Spinal cord (tissue), 10 donors: Measurements from ENCODE around the gene STRA8. TPM values are rescaled to one million over a fixed set of nuclear protein-coding genes. Genes with fewer than 3 reads are reported as not detected.

Experiments used
- DNase-seq, 6 donors: peaks; one replicate each; pipeline versions ENCODE4 v3.0.0 to v3.0.0-alpha.2; 2013 to 2015; ENCODE audit warnings: low spot score in 6 of 6, low read depth in 4 of 6
- H3K27ac ChIP-seq: one replicate; pipeline ENCODE4 v1.5.1; 2013; ENCODE audit warnings: low read depth, low read length, control low read depth
- H3K27me3 ChIP-seq: one replicate; pipeline ENCODE4 v1.6.1; 2013; ENCODE audit warnings: low read length; ENCODE audit not compliant: control insufficient read depth, insufficient read depth
- H3K36me3 ChIP-seq: one replicate; pipeline ENCODE4 v1.6.1; 2013; ENCODE audit warnings: low read length; ENCODE audit not compliant: control insufficient read depth, insufficient read depth
- H3K4me1 ChIP-seq: one replicate; pipeline ENCODE4 v1.6.1; 2013; ENCODE audit warnings: low read length; ENCODE audit not compliant: control insufficient read depth, insufficient read depth
- H3K4me3 ChIP-seq: one replicate; pipeline ENCODE4 v1.5.1; 2013; ENCODE audit warnings: low read depth, low read length, control low read depth
- H3K9me3 ChIP-seq: one replicate; pipeline ENCODE4 v1.6.1; 2013; ENCODE audit warnings: low read length; ENCODE audit not compliant: control insufficient read depth, insufficient read depth
- WGBS: methylation state at CpG from one replicate; pipeline ENCODE4 v1.1.5; 2013; ENCODE audit warnings: missing lambda C conversion rate; ENCODE audit not compliant: insufficient coverage; 5-methylcytosine and 5-hydroxymethylcytosine counted together
- polyA plus RNA-seq, 2 donors: library from polyadenylated mRNA; unstranded; fragments of 120-200 nt; gene quantifications; one replicate each; pipeline ENCODE4 v1.2.1, GENCODE V29; 2013; ENCODE audit not compliant: insufficient read length in 2 of 2
- total RNA-seq, 2 donors: library from RNA; depleted of rRNA in 1 of 2; stranded (reverse); fragments of 120-200 nt in 1 of 2; fragments of >200 nt in 1 of 2; gene quantifications; one replicate each; pipeline versions ENCODE4 v1.2.3 to v1.2.4, GENCODE V29; 2013 to 2014
- donor health status: healthy.

Gene STRA8
- total and polyA plus RNA-seq, 4 donors, result not detected

DNA sequence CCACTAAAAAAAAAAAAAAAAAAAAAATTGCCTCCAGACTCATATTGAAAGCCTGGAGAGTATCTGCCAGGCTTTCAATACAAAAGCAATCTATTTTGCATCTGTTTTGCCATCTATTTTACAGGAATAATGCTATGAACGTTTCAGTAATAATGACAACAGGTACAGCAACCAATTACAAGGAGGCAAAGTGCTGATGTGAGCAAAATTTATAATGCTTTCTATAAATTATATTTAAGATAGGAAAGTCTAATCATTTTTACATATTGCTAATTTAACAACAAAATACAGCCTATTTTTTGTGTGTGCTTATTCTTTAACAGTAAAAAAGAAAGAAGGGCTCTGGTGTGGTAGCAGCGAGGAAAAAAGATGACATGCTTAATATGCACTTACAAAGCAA is 32.3 kb upstream of the STRA8 start:
- peaks cover 43% of the 10 kb centered on the region for H3K36me3 ChIP-seq

DNA sequence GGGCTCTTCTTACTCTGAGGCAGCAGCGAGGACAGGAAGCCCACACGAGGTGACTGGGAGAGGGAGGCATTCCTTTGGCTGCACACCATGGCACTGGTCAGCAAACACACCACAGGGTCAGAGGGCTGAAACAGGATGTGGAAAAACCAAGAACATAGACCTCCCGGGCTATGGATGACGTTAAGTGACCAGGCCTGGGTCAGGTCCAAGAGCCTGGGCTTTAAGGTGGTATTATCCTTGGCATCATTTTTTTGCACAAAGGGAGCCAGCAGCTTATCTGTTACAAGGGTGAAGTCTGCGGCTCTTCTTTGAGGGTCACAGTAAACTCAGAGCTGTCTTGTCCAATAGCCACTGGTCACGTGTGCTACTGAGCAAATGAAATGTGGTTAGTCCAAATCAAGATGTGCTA is 29.3 kb upstream of the STRA8 start:
- DNase-seq, result no peak
- no peak overlapping the region for H3K4me3 ChIP-seq
- peaks cover 21% of the 10 kb centered on the region for H3K36me3 ChIP-seq
- H3K9me3 ChIP-seq, result no peaks in the 10 kb centered on the region
- 85% methylated on average over 5 of the region's 6 CpGs for WGBS
- no peaks in the 10 kb centered on the region for H3K27me3 ChIP-seq
- H3K27ac ChIP-seq, result no peak overlapping the region
- peaks cover 3% of the 10 kb centered on the region for H3K4me1 ChIP-seq

More for the DNA sequence above, 32.3 kb upstream of the STRA8 start:
- no peak for DNase-seq
- Histone ChIP-seq H3K4me1 (peaks cover 3% of the 10 kb centered on the region), H3K4me3 (no peak overlapping the region), H3K27ac (no peak overlapping the region), H3K9me3 (no peaks in the 10 kb centered on the region), H3K27me3 (no peaks in the 10 kb centered on the region)
- WGBS, result no CpG with 5 or more reads among the region's 2 CpGs

- WGBS, result 93% methylated on average over 3 of the region's 5 CpGs
- peaks cover 19% of the 10 kb centered on the region for H3K36me3 ChIP-seq
- DNase-seq, result no peak
These were observed 28.8 kb upstream of the STRA8 start for GRCh38 chr7:135204876-135205275.

GRCh38 chr7:135205850-135206249 is 27.8 kb upstream of the STRA8 start:
- no peak overlapping the region for H3K4me3 ChIP-seq
- peaks cover 19% of the 10 kb centered on the region for H3K36me3 ChIP-seq
- 88% methylated on average over 4 of the region's 8 CpGs for WGBS
- no peak overlapping the region for H3K27ac ChIP-seq
- H3K27me3 ChIP-seq, result no peaks in the 10 kb centered on the region
- H3K9me3 ChIP-seq, result no peaks in the 10 kb centered on the region
- H3K4me1 ChIP-seq, result peaks cover 10% of the 10 kb centered on the region
- no peak for DNase-seq

More at GRCh38 chr7:135204876-135205275, 28.8 kb upstream of the STRA8 start:
- H3K27me3 ChIP-seq, result no peaks in the 10 kb centered on the region
- no peak overlapping the region for H3K27ac ChIP-seq
- H3K9me3 ChIP-seq, result no peaks in the 10 kb centered on the region
- H3K4me1 ChIP-seq, result peaks cover 4% of the 10 kb centered on the region
- H3K4me3 ChIP-seq, result no peak overlapping the region

- DNase-seq, result no peak
- whole genome bisulfite sequencing, result 88% methylated on average over 6 of the region's 7 CpGs
- Histone ChIP-seq H3K4me1 (peaks cover 10% of the 10 kb centered on the region), H3K27ac (no peak overlapping the region), H3K36me3 (peaks cover 19% of the 10 kb centered on the region), H3K4me3 (no peak overlapping the region), H3K27me3 (no peaks in the 10 kb centered on the region), H3K9me3 (no peaks in the 10 kb centered on the region)
These were observed 26.7 kb upstream of the STRA8 start for GRCh38 chr7:135206941-135207391.

- H3K4me3 ChIP-seq, result no peak overlapping the region
- 82% methylated on average over 6 of the region's 8 CpGs for WGBS
These were observed 26.1 kb upstream of the STRA8 start for GRCh38 chr7:135207406-135208101.

GRCh38 chr7:135208102-135208793 is 25.4 kb upstream of the STRA8 start:
- no peak for DNase-seq
- Histone ChIP-seq H3K4me1 (peaks cover 7% of the 10 kb centered on the region), H3K27ac (no peak overlapping the region), H3K9me3 (no peaks in the 10 kb centered on the region), H3K4me3 (no peak overlapping the region), H3K36me3 (peaks cover 15% of the 10 kb centered on the region), H3K27me3 (no peaks in the 10 kb centered on the region)
- 56% methylated on average over 6 of the region's 6 CpGs for WGBS

More at GRCh38 chr7:135207406-135208101, 26.1 kb upstream of the STRA8 start:
- H3K36me3 ChIP-seq, result peaks cover 19% of the 10 kb centered on the region
- peaks cover 10% of the 10 kb centered on the region for H3K4me1 ChIP-seq
- H3K27ac ChIP-seq, result no peak overlapping the region
- H3K9me3 ChIP-seq, result no peaks in the 10 kb centered on the region
- H3K27me3 ChIP-seq, result no peaks in the 10 kb centered on the region
- no peak for DNase-seq

DNA sequence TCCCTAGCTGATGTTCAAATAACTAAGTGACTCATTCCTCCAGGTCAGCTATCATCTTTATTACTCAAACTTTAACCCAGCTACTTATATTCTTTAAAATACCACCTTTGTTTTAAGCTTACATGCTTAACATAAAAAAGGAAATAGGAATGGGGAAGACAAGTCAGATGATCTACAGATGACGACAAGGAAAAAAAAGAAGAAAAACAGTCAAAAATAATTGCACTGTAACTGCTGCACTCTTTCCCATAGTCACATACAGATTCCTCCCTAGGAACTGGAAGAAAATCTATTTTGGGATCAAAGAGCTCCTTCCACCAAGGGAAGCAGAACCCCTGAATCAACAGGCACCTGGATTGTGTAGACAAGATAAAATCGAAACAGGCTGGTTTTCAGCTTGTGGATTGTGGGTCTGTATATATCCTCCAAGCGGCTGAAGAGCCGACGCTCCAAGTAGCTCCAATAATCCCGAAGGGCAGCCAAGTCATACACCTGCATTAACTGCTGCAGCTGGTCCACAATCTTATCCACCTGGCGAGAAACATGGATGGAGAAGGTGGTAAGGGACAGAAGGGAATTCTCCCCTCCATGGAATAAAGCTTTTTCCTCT is 24.3 kb upstream of the STRA8 start:
- Histone ChIP-seq H3K9me3 (no peaks in the 10 kb centered on the region), H3K27me3 (no peaks in the 10 kb centered on the region), H3K4me3 (no peak overlapping the region), H3K36me3 (peaks cover 9% of the 10 kb centered on the region), H3K4me1 (peaks cover 7% of the 10 kb centered on the region), H3K27ac (no peak overlapping the region)
- no peak for DNase-seq
- WGBS, result 100% methylated on average over 1 of the region's 7 CpGs

DNA sequence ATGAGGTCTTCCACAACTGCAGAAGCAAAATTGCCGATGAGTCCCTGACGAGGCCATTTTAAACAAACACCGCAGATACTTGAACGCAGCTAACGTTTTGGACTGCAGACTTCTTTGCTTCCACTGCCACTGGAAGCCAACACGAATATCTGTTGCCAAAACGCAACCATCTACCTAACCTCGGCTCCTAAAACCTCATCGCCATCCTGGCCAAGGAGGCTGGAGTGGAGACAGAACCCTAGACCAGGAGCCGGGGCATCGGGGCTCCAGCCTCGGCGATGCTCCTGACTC is 22.8 kb upstream of the STRA8 start:
- peaks cover 7% of the 10 kb centered on the region for H3K4me1 ChIP-seq
- H3K27me3 ChIP-seq, result no peaks in the 10 kb centered on the region
- H3K27ac ChIP-seq, result peak overlapping the region; percentile 87
- WGBS, result 0% methylated on average over 13 of the region's 13 CpGs
- H3K9me3 ChIP-seq, result no peaks in the 10 kb centered on the region
- H3K36me3 ChIP-seq, result peaks cover 2% of the 10 kb centered on the region
- H3K4me3 ChIP-seq, result peak overlapping the region; percentile 79
- DNase-seq, result peak in 3 of 6 donors; percentile 23 to 79 (median 36)
